Tibial nerve (tissue), 4 donors: Measurements from ENCODE around the gene POU6F1. TPM values are rescaled to one million over a fixed set of nuclear protein-coding genes. Genes with fewer than 3 reads are reported as not detected.
"Not testable (repeated sequence)": the region's sequence is repeated elsewhere in the genome, so short reads cannot be mapped to it uniquely, and the experiment has no call there.

Experiments
- DNase-seq, 2 donors: peaks; one replicate each; pipeline ENCODE4 v3.0.0-alpha.2; 2019; ENCODE audit warnings: low spot score in 2 of 2
- H3K27ac ChIP-seq, 4 donors: fragments of 200-600 bp; sonication (generic) in 3 of 4; one replicate each; pipeline ENCODE4 v1.5.1; 2017 to 2019; ENCODE audit warnings: mild to moderate bottlenecking in 1 of 4
- H3K27me3 ChIP-seq, 2 donors: fragments of 200-600 bp; sonication (generic) in 1 of 2; one replicate each; pipeline versions ENCODE4 v1.5.1 to v1.6.0; 2017 to 2019
- H3K36me3 ChIP-seq, 3 donors: fragments of 200-600 bp; sonication (generic); one replicate each; pipeline ENCODE4 v1.5.1; 2018 to 2019
- H3K4me1 ChIP-seq, 4 donors: fragments of 200-600 bp; sonication (generic) in 3 of 4; one replicate each; pipeline ENCODE4 v1.5.1; 2017 to 2019
- H3K4me3 ChIP-seq, 4 donors: fragments of 200-600 bp; sonication (generic) in 3 of 4; one replicate each; pipeline ENCODE4 v1.5.1; 2017 to 2019; ENCODE audit warnings: mild to moderate bottlenecking in 1 of 4, moderate library complexity in 1 of 4
- H3K9me3 ChIP-seq, 4 donors: fragments of 200-600 bp; sonication (generic) in 3 of 4; one replicate each; pipeline ENCODE4 v1.5.1; 2017 to 2019
- CTCF ChIP-seq, 5 experiments: fragments of 200-600 bp in 3 of 5; fragments of 450-650 bp in 2 of 5; sonication (generic) in 3 of 5; IDR thresholded peaks; one replicate each; pipeline ENCODE4 v1.5.1; 2016 to 2019; ENCODE audit warnings: antibody characterized with exemption in 5 of 5, mild to moderate bottlenecking in 3 of 5, moderate library complexity in 2 of 5
- EP300 ChIP-seq, 2 donors: sonication (generic); formaldehyde crosslinking; IDR thresholded peaks; one replicate each; pipeline ENCODE4 v1.6.1; 2017; ENCODE audit warnings: antibody characterized with exemption in 2 of 2, mild to moderate bottlenecking in 1 of 2
- POLR2A ChIP-seq, 2 donors: fragments of 450-650 bp; IDR thresholded peaks; one replicate each; pipeline ENCODE4 v1.6.1; 2017; ENCODE audit warnings: antibody characterized with exemption in 2 of 2, mild to moderate bottlenecking in 2 of 2, moderate library complexity in 2 of 2
- WGBS, 2 donors: methylation state at CpG; one replicate each; pipeline ENCODE4 v1.1.5; 2018; 5-methylcytosine and 5-hydroxymethylcytosine counted together
- total RNA-seq, 4 donors: library from RNA; depleted of rRNA; stranded (reverse); fragments of >200 nt; gene quantifications; one replicate each; pipeline ENCODE4 v1.1.0, GENCODE V29; 2016

Gene POU6F1
- total RNA-seq, 4 donors from 2014 or later: 14.4 to 27.5 (median 21.9) TPM

- no peak for DNase-seq
- TF ChIP-seq EP300 (IDR thresholded peaks at IDR 0.05): no peak
- no peak for TF ChIP-seq CTCF (IDR thresholded peaks at IDR 0.05)
- H3K4me3 ChIP-seq: no peak overlapping the region
- no peaks in the 10 kb centered on the region for H3K27me3 ChIP-seq
- H3K9me3 ChIP-seq: no peaks in the 10 kb centered on the region
- peaks cover 0 to under 1% (median under 1%) of the 10 kb centered on the region in 4 donors for H3K4me1 ChIP-seq
- no peak overlapping the region for H3K27ac ChIP-seq
- WGBS, 2 donors: 80 to 84% methylated on average over 3 of the region's 3 CpGs
- H3K36me3 ChIP-seq: peaks cover 0 to 8% (median 0%) of the 10 kb centered on the region in 3 donors
Measured at GRCh38 chr12:51224625-51225024, 6.8 kb upstream of the POU6F1 start.

DNA sequence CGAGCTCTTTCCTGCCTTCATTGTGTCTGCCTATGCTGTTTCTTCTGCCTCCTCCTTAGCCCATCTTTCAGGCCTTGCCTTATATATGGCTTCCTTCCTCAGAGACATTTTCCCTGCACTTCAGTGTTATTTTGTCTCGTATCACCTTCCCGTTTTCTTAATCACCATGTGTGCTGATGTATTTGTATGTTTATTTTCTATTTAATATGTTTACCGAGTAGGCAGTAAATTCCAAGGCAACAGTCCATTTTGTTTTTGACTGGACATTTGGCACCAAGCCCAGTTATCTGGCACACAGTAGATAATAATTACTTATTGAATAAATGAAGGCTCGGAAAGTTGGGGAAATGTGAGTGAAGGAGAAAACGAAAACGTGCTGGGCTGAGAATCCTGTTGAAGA lies 4.6 kb upstream of the POU6F1 start:
- Histone ChIP-seq H3K4me1 (peaks cover 0 to 14% (median 13%) of the 10 kb centered on the region in 4 donors), H3K4me3 (peak overlapping the region in 1 of 4 donors; percentile 9), H3K27ac (peak overlapping the region in 2 of 4 donors; percentile 33 to 36), H3K36me3 (peaks cover 0 to 8% (median 0%) of the 10 kb centered on the region in 3 donors), H3K9me3 (no peaks in the 10 kb centered on the region), H3K27me3 (no peaks in the 10 kb centered on the region)
- DNase-seq: no peak
- TF ChIP-seq EP300 (IDR thresholded peaks at IDR 0.05) (no peak), POLR2A (IDR thresholded peaks at IDR 0.05) (no peak), CTCF (IDR thresholded peaks at IDR 0.05) (no peak)
- 25 to 31% methylated on average over 7 of the region's 7 CpGs for WGBS, 2 donors

- not testable (repeated sequence) for H3K27ac ChIP-seq, H3K36me3 ChIP-seq, H3K27me3 ChIP-seq, H3K9me3 ChIP-seq, H3K4me3 ChIP-seq, DNase-seq
- H3K4me1 ChIP-seq: peaks cover 0 to 31% (median 17%) of the 10 kb centered on the region in 4 donors
- 90 to 92% methylated on average over 12 of the region's 12 CpGs for WGBS, 2 donors
Measured at GRCh38 chr12:51219857-51220256, 2.0 kb upstream of the POU6F1 start.

GRCh38 chr12:51219322-51219721 lies 1.5 kb upstream of the POU6F1 start:
- Histone ChIP-seq H3K9me3 (no peaks in the 10 kb centered on the region), H3K27ac (peak overlapping the region in 3 of 4 donors; percentile 94 to 99 (median 98)), H3K4me3 (peak overlapping the region in 1 of 4 donors; percentile 92), H3K27me3 (no peaks in the 10 kb centered on the region), H3K36me3 (peaks cover 0 to under 1% (median 0%) of the 10 kb centered on the region in 3 donors), H3K4me1 (peaks cover 0 to 31% (median 17%) of the 10 kb centered on the region in 4 donors)
- 78 to 80% methylated on average over 5 of the region's 5 CpGs for WGBS, 2 donors
- DNase-seq: no peak
- TF ChIP-seq POLR2A (IDR thresholded peaks at IDR 0.05) (no peak), EP300 (IDR thresholded peaks at IDR 0.05) (no peak), CTCF (IDR thresholded peaks at IDR 0.05) (no peak)

DNA sequence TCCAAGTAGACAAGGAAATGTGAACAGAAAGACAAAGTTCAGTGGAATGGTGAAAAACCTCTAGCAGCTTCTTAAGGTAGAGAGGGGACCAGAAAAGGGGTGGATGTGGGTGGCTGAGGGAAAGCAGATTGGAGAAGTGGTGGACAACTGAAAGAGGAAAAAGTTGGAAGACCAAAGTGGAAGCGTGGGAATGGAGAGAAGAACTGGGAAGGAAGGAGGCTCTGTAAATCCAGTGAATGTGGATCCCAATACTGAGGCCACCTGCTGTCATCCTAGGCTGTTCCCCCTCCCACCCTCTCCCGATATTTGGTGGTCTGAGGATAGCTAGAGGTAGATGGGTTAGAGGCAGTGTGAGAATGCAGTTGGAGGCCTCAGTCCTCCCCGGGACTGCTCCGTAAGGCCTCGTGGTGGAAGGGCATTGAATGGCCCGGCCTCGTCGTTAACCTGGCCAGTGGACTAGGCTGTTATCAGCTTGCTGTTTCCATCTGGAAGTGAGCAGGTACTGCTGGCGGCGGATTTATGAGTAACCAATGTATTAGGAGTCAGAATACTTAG lies 822 bp upstream of the POU6F1 start:
- H3K4me3 ChIP-seq: peak overlapping the region; percentile 65 to 92 (median 76)
- H3K27ac ChIP-seq: peak overlapping the region; percentile 90 to 99 (median 96)
- peaks cover 0 to 31% (median 17%) of the 10 kb centered on the region in 4 donors for H3K4me1 ChIP-seq
- H3K27me3 ChIP-seq: no peaks in the 10 kb centered on the region
- WGBS, 2 donors: 62% methylated on average over 10 of the region's 10 CpGs
- H3K9me3 ChIP-seq: no peaks in the 10 kb centered on the region
- DNase-seq: no peak
- TF ChIP-seq CTCF (IDR thresholded peaks at IDR 0.05) (no peak), EP300 (IDR thresholded peaks at IDR 0.05) (no peak), POLR2A (IDR thresholded peaks at IDR 0.05) (no peak)
- H3K36me3 ChIP-seq: peaks cover 0 to 6% (median 0%) of the 10 kb centered on the region in 3 donors
